Osteoblast (primary cell): ENCODE results near the gene IDH1. TPM values are rescaled to one million over a fixed set of nuclear protein-coding genes. Genes with fewer than 3 reads are reported as not detected.

Source experiments
- DNase-seq: peaks from one replicate; pipeline ENCODE4 v3.0.0; 2011; ENCODE audit warnings: low spot score, mixed read lengths; ENCODE audit not compliant: insufficient read length; ENCODE audit errors: missing footprints
- H2AFZ ChIP-seq: 2 replicates; pipeline ENCODE4 v1.6.0; 2011; ENCODE audit warnings: mild to moderate bottlenecking, low read length
- H3K27ac ChIP-seq: 2 replicates; pipeline ENCODE4 v1.5.1; 2011; ENCODE audit warnings: mild to moderate bottlenecking, low read depth, low read length, moderate library complexity
- H3K27me3 ChIP-seq: 2 replicates; pipeline ENCODE4 v1.6.0; 2012; ENCODE audit warnings: mild to moderate bottlenecking, control low read depth, inconsistent platforms, low read length, moderate library complexity; ENCODE audit not compliant: insufficient read depth
- H3K36me3 ChIP-seq: 2 replicates; pipeline ENCODE4 v1.5.1; 2011; ENCODE audit warnings: mild to moderate bottlenecking, low read length, control low read depth, moderate library complexity; ENCODE audit not compliant: insufficient read depth
- H3K4me1 ChIP-seq: 2 replicates; pipeline ENCODE4 v1.5.1; 2011; ENCODE audit warnings: mild to moderate bottlenecking, low read length, control low read depth, moderate library complexity; ENCODE audit not compliant: insufficient read depth
- H3K4me2 ChIP-seq: 2 replicates; pipeline ENCODE4 v1.6.0; 2011; ENCODE audit warnings: mild to moderate bottlenecking, low read length; ENCODE audit not compliant: insufficient read depth
- H3K4me3 ChIP-seq: fragments of 200-600 bp; sonication (generic); 3 replicates; pipeline ENCODE4 v1.5.1; 2012; ENCODE audit warnings: mild to moderate bottlenecking, low read length, inconsistent platforms; ENCODE audit not compliant: insufficient read depth
- H3K79me2 ChIP-seq: 2 replicates; pipeline ENCODE4 v1.6.0; 2012; ENCODE audit warnings: mild to moderate bottlenecking, low read length, control low read depth, inconsistent platforms; ENCODE audit not compliant: insufficient read depth
- H3K9me3 ChIP-seq: 2 replicates; pipeline ENCODE4 v1.5.1; 2011; ENCODE audit warnings: low read depth, low read length, control low read depth
- H4K20me1 ChIP-seq: 2 replicates; pipeline ENCODE4 v1.6.0; 2012; ENCODE audit warnings: mild to moderate bottlenecking, low read length, control low read depth; ENCODE audit not compliant: insufficient read depth
- CTCF ChIP-seq: IDR thresholded peaks from 2 replicates; pipeline ENCODE4 v1.5.1; 2011; ENCODE audit warnings: mild to moderate bottlenecking, low read depth, low read length, moderate library complexity; ENCODE audit errors: extremely low read depth
- total RNA-seq: library from RNA; depleted of rRNA; stranded (reverse); fragments of >200 nt; gene quantifications from 2 replicates; pipeline ENCODE4 v1.2.3, GENCODE V29; 2012

Gene IDH1
- total RNA-seq, 1 donor, result 226 TPM

GRCh38 chr2:208186893-208187292, 68.0 kb downstream of the IDH1 start:
- H3K79me2 ChIP-seq, result no peaks in the 10 kb centered on the region
- no peak overlapping the region for H3K4me2 ChIP-seq
- no peaks in the 10 kb centered on the region for H3K36me3 ChIP-seq
- H2AFZ ChIP-seq, result no peak overlapping the region
- H4K20me1 ChIP-seq, result no peaks in the 10 kb centered on the region
- DNase-seq, result no peak
- no peak overlapping the region for H3K4me3 ChIP-seq
- peaks cover 31% of the 10 kb centered on the region for H3K27me3 ChIP-seq
- H3K27ac ChIP-seq, result no peak overlapping the region
- no peaks in the 10 kb centered on the region for H3K9me3 ChIP-seq
- no peaks in the 10 kb centered on the region for H3K4me1 ChIP-seq
- no peak for TF ChIP-seq CTCF

GRCh38 chr2:208186465-208186864, 68.4 kb downstream of the IDH1 start:
- Histone ChIP-seq H4K20me1 (no peaks in the 10 kb centered on the region), H3K27me3 (peaks cover 31% of the 10 kb centered on the region), H3K27ac (no peak overlapping the region), H3K79me2 (no peaks in the 10 kb centered on the region), H3K4me3 (no peak overlapping the region), H3K9me3 (no peaks in the 10 kb centered on the region), H3K4me1 (no peaks in the 10 kb centered on the region), H2AFZ (no peak overlapping the region), H3K4me2 (no peak overlapping the region), H3K36me3 (no peaks in the 10 kb centered on the region)
- no peak for TF ChIP-seq CTCF
- DNase-seq, result no peak

Other genes with a start within 250 kb of the IDH1 start
- gene PLEKHM3, start 229.5 kb downstream of the IDH1 start, total RNA-seq, result 23.3 and 23.5 TPM in 2 replicates
- gene CRYGD, start 130.5 kb downstream of the IDH1 start, total RNA-seq, result not detected in 2 replicates
- gene CRYGC, start 125.2 kb downstream of the IDH1 start, total RNA-seq, result not detected in 2 replicates
- not detected in 2 replicates for gene CRYGB, start 108.9 kb downstream of the IDH1 start, total RNA-seq
- gene CRYGA, start 91.5 kb downstream of the IDH1 start, total RNA-seq, result not detected in 2 replicates
- gene C2orf80, start 65.0 kb downstream of the IDH1 start, total RNA-seq, result not detected in 2 replicates
- gene PIKFYVE, start 11.2 kb upstream of the IDH1 start, total RNA-seq, result 52.7 and 57.9 TPM in 2 replicates
- gene PTH2R, start 151.7 kb upstream of the IDH1 start, total RNA-seq, result under 0.01 TPM in 2 replicates